Esophagus squamous epithelium (tissue), 4 donors: ENCODE measurements around the gene RERE.
A peak's percentile ranks its signal among the peaks of the same experiment; 100 is the strongest.

Experiments
- POLR2A ChIP-seq, 4 donors: fragments of 450-650 bp; IDR thresholded peaks; one replicate each; pipeline ENCODE4 v1.6.1; 2017; ENCODE audit warnings: antibody characterized with exemption in 4 of 4, mild to moderate bottlenecking in 4 of 4, moderate library complexity in 3 of 4
- TF ChIP-seq, protein P1 (sequence below), 6 experiments: fragments of 450-650 bp in 4 of 6; fragments of 200-600 bp in 2 of 6; sonication (generic) in 2 of 6; IDR thresholded peaks; one replicate each; pipeline ENCODE4 v1.5.1; 2016 to 2019; ENCODE audit warnings: antibody characterized with exemption in 6 of 6, mild to moderate bottlenecking in 4 of 6, moderate library complexity in 4 of 6

DNA sequence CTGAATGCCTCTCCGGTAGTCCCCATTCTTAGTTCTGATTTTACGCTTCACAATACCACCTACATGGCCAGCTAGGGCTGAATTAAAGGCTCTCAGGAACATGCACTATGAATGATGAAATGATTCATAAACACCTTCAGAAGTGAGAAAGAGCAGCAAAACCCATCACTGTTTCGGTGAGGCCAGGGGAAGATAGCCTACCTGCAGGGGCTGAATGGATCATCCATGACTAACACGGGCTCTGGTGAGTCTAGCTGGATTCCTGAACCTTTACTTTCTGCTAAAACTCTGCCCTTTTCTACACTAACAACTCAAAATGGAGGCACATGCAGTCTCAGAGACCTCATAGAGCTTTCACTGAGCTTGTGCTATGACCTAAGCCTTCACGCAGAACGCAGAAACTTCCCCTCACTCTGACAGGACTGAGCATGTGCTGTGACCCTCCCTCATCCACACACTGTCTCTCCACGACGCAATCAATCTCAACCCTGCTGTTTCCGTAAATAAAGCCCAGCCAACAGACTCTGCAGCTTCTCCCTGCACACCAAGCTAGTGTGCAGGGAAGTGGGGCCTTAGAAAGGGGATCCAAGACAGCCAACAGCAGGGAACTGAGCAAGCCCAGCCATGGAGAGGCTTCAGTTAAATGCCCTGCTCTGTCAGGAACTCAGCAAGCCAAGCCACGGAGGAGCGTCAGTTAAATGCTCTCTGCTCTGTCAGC is 291.7 kb downstream of the RERE start:
- TF ChIP-seq, protein P1, sequence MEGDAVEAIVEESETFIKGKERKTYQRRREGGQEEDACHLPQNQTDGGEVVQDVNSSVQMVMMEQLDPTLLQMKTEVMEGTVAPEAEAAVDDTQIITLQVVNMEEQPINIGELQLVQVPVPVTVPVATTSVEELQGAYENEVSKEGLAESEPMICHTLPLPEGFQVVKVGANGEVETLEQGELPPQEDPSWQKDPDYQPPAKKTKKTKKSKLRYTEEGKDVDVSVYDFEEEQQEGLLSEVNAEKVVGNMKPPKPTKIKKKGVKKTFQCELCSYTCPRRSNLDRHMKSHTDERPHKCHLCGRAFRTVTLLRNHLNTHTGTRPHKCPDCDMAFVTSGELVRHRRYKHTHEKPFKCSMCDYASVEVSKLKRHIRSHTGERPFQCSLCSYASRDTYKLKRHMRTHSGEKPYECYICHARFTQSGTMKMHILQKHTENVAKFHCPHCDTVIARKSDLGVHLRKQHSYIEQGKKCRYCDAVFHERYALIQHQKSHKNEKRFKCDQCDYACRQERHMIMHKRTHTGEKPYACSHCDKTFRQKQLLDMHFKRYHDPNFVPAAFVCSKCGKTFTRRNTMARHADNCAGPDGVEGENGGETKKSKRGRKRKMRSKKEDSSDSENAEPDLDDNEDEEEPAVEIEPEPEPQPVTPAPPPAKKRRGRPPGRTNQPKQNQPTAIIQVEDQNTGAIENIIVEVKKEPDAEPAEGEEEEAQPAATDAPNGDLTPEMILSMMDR (IDR thresholded peaks at IDR 0.05) = no peak
- peak in 3 of 4 donors; percentile 16 to 64 (median 49) for TF ChIP-seq POLR2A (IDR thresholded peaks at IDR 0.05)
